ENCODE measurements around the gene CHRNA3. TPM values are rescaled to one million over a fixed set of nuclear protein-coding genes. Genes with fewer than 3 reads are reported as not detected.

Gene CHRNA3
- total RNA-seq, 1 donor from 2014 or later: 0.38 TPM

GRCh38 chr15:78621810-78622402 is 1.1 kb upstream of the CHRNA3 start:
- no peak overlapping the region for H3K27ac Mint-ChIP-seq (ENCODE audit: unreplicated experiment)
- no peak for DNase-seq (ENCODE audit: extremely low spot score, unreplicated experiment)
- no peak overlapping the region for H3K4me3 Mint-ChIP-seq (ENCODE audit: unreplicated experiment)
- H3K27me3 Mint-ChIP-seq (ENCODE audit: unreplicated experiment): peaks cover 68% of the 10 kb centered on the region
- H3K4me1 Mint-ChIP-seq (ENCODE audit: unreplicated experiment): peaks cover 14% of the 10 kb centered on the region
- H3K9me3 Mint-ChIP-seq (ENCODE audit: unreplicated experiment): no peaks in the 10 kb centered on the region
- H3K36me3 Mint-ChIP-seq (ENCODE audit: unreplicated experiment): no peaks in the 10 kb centered on the region
- no peak for TF ChIP-seq CTCF (IDR thresholded peaks at IDR 0.05)

DNA sequence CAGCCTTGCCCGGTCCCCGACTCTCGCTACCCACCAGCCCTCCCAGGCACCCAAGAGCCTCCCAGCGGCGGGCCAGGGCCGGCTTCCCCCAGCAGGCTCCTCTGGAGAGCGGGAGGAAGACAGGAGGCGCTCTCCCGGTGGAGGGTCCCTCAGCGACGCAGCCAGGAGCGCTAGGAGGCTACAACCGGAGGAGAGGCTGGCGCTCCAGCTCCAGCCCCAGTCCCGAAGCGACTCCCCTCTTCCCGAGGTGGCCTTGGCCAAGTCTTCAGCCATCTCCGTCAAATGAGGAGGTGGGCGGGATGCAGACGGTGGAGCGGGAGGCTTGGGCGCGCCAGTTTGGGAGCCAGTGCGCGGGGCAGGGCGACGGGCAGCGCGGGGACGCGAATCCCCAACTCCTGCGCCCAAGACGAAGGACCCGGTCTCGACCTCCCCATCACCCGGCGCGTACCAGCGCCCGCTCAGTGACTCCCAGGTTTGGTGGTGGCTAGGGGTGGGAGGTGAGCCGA is 722 bp downstream of the CHRNA3 start:
- H3K27me3 Mint-ChIP-seq (ENCODE audit: unreplicated experiment): peaks cover 61% of the 10 kb centered on the region
- DNase-seq (ENCODE audit: extremely low spot score, unreplicated experiment): peak; percentile 84
- no peak overlapping the region for H3K27ac Mint-ChIP-seq (ENCODE audit: unreplicated experiment)
- peaks cover 14% of the 10 kb centered on the region for H3K4me1 Mint-ChIP-seq (ENCODE audit: unreplicated experiment)
- H3K9me3 Mint-ChIP-seq (ENCODE audit: unreplicated experiment): no peaks in the 10 kb centered on the region
- peak; percentile 43 for TF ChIP-seq CTCF (IDR thresholded peaks at IDR 0.05)
- no peaks in the 10 kb centered on the region for H3K36me3 Mint-ChIP-seq (ENCODE audit: unreplicated experiment)
- peak overlapping the region; percentile 61 for H3K4me3 Mint-ChIP-seq (ENCODE audit: unreplicated experiment)

DNA sequence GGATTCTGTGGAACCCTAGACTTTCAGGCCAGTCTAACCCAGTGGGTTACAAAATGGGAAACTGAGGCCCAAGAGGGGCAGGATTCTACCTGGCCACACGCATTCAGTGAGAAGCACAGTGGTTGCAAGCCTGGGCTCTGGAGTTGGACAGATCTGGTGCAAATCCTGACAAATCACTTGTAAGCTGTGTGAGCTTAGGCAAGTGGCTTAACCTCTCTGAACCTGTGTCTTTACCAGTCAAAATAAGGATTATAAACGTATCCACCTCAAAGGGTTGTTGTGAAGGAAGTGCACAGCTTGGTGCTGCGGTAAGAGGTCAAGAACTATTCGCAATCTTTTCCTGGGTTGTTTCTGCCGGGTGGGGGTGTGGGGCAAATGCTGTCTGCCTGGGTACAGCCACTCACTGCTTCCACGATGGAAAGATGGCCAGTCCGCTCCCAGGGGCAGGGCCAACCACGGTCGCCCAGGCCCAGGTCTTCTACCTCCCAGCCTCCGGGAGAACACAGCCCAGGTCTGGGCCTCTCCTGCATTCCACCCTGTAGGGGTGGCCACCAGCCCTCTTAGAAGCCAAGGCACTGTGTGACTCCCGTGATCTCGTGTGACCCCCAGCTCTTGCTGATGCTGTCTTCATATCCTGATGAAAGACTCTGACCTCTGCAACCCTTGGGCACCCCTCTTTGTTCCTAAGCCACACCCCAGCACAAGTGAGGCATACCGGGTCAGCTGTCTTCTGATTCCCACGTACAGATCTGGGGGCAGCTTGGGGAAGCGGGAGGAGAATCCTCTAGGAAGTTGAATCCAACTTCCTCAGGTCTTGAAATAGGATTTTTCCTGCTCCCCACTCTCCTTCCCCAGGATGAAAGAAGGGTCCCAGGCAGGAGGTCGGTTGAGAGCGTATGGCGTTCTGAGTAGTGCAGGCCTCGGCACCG is 1.5 kb downstream of the CHRNA3 start:
- Mint-ChIP-seq H3K27me3 (ENCODE audit: unreplicated experiment) (peaks cover 53% of the 10 kb centered on the region), H3K27ac (ENCODE audit: unreplicated experiment) (no peak overlapping the region), H3K4me1 (ENCODE audit: unreplicated experiment) (peaks cover 14% of the 10 kb centered on the region), H3K36me3 (ENCODE audit: unreplicated experiment) (no peaks in the 10 kb centered on the region), H3K4me3 (ENCODE audit: unreplicated experiment) (peak overlapping the region; percentile 61), H3K9me3 (ENCODE audit: unreplicated experiment) (no peaks in the 10 kb centered on the region)
- no peak for TF ChIP-seq CTCF (IDR thresholded peaks at IDR 0.05)
- peak; percentile 59 for DNase-seq (ENCODE audit: extremely low spot score, unreplicated experiment)

- peak; percentile 94 for DNase-seq (ENCODE audit: extremely low spot score, unreplicated experiment)
- TF ChIP-seq CTCF (IDR thresholded peaks at IDR 0.05): peak; percentile 90
- Mint-ChIP-seq H3K36me3 (ENCODE audit: unreplicated experiment) (no peaks in the 10 kb centered on the region), H3K27me3 (ENCODE audit: unreplicated experiment) (peaks cover 53% of the 10 kb centered on the region), H3K4me3 (ENCODE audit: unreplicated experiment) (peak overlapping the region; percentile 38), H3K9me3 (ENCODE audit: unreplicated experiment) (no peaks in the 10 kb centered on the region), H3K4me1 (ENCODE audit: unreplicated experiment) (peaks cover 14% of the 10 kb centered on the region), H3K27ac (ENCODE audit: unreplicated experiment) (no peak overlapping the region)
Observed at GRCh38 chr15:78618490-78618934, 2.3 kb downstream of the CHRNA3 start.

DNA sequence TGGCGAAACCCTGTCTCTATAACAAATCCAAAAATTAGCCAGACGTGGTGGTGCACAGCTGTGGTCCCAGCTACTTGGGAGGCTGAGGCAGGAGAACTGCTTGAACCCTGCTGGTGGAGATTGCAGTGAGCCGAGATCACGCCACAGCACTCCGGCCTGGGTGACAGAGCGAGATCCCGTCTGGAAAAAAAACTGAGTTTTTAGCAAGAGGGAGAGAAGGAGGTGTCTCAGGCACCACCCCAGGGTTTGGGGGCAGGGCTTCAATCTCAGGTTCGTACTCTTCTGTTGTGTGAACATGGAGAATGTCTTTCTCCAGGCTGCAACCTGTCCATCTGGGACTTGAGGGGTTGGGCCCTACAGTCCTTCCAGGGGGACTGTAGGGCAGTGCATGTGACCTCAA is 2.7 kb downstream of the CHRNA3 start:
- H3K27ac Mint-ChIP-seq (ENCODE audit: unreplicated experiment): no peak overlapping the region

More for the DNA sequence above, 2.7 kb downstream of the CHRNA3 start:
- peak; percentile 65 for DNase-seq (ENCODE audit: extremely low spot score, unreplicated experiment)
- no peaks in the 10 kb centered on the region for H3K9me3 Mint-ChIP-seq (ENCODE audit: unreplicated experiment)
- no peak for TF ChIP-seq CTCF (IDR thresholded peaks at IDR 0.05)
- peaks cover 14% of the 10 kb centered on the region for H3K4me1 Mint-ChIP-seq (ENCODE audit: unreplicated experiment)
- no peaks in the 10 kb centered on the region for H3K36me3 Mint-ChIP-seq (ENCODE audit: unreplicated experiment)
- H3K4me3 Mint-ChIP-seq (ENCODE audit: unreplicated experiment): no peak overlapping the region
- peaks cover 48% of the 10 kb centered on the region for H3K27me3 Mint-ChIP-seq (ENCODE audit: unreplicated experiment)
